ENCODE measurements around the gene FBN1.

FBN1 gene

DNA sequence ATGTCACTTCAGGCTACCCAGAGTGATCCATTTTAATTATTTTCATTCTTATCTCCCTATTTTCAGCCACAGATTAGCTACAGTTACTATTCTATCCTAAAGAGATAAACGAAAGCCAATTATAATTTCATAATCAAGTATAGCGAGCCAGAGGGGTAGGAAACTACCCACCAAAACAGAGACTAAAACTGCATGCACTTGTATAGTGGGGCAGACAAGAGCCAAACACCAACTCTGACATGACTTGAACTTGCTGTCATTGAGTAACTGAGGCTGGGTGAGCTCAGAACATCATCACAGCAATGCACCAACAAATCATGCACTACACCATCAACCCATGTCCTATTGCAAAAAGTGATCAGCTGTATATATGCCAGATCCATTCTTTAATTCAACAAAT is 64.8 kb downstream of the FBN1 start:
- no peak for TF ChIP-seq CTCF (IDR thresholded peaks at IDR 0.05)
- Histone ChIP-seq H3K4me3 (peak overlapping the region; percentile 64), H3K27ac (peak overlapping the region; percentile 13 to 71)
- DNase-seq (ENCODE audit: low spot score): no peak

DNA sequence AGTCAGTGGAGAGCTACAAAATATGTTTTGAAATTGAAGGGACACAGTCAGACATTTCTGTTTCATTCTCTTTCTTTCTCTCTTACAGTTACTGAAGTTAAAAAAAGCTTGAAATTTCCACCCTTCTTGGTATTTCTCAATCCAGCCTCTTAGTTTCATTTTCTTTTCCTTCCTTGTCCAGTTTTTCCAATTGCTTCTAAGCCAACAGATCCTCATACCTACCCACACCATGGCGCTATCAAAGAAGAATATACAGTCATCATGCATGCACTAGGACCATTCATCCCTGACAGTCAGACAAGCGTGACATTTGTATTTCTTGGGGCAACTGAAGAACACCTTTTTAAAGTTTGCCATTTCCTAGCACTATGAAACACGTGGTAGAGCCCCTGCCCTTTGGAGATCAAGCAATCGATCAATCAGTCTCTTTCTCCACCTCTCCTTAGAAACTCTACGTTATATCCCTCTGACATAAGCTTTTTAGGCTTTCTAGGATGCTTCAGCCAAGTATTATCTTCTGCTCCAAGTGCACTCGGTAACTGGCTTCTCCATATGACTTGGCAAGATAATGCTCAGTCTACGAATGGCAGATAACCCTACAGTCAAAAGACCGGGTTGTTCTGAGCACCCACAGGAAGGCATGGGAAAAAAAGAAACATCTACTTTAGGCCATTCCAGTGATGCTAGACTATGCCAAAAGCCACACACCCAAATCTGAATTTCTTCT is 65.4 kb downstream of the FBN1 start:
- Histone ChIP-seq H3K27ac (peak overlapping the region; percentile 13 to 71), H3K4me3 (peak overlapping the region; percentile 64)
- no peak for DNase-seq (ENCODE audit: low spot score)
- TF ChIP-seq CTCF (IDR thresholded peaks at IDR 0.05): no peak

DNA sequence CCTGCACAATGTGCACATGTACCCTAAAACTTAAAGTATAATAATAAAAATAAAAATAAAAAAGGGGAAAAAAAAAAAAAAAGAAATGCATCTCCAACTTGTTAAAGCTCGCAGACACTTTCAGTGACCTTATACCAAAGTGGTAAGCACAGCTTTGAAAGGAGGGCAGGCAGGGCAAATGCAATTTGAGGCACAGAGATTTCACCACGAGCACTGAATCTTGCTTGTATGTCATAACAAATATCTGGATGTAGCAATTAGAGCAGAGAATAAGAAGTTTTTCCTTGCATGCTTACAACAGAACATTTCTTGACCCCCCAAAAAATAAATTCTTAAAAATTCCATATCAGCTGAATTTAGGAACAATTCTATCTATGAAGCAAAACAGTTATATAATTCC is 66.5 kb downstream of the FBN1 start:
- no peak for TF ChIP-seq CTCF (IDR thresholded peaks at IDR 0.05)
- no peak for DNase-seq (ENCODE audit: low spot score)
- H3K27ac ChIP-seq: peak overlapping the region in 1 of 2 donors; percentile 4

DNA sequence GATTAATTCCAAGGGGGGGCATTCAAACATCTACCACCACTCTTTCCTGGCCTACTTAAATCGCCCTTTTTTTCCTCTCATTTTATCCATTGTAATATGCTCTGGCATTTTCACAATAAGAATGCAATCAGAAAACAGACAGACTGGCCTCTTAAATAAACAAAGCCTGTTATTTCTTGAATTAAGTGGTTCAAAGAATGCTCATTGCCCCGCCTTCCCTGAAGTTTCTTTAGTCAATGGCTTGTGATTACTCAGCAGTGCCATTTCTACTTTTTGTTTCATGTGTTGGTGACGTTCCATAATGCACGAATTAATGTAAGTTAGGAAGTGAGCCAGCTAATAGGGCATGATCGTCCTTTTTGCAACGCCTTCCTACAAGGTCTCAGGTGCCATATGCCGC is 68.0 kb downstream of the FBN1 start:
- Histone ChIP-seq H3K27ac (no peak overlapping the region), H3K4me3 (no peak overlapping the region)
- DNase-seq (ENCODE audit: low spot score): no peak
- no peak for TF ChIP-seq CTCF (IDR thresholded peaks at IDR 0.05)

More for the DNA sequence above, 66.5 kb downstream of the FBN1 start:
- no peak overlapping the region for H3K4me3 ChIP-seq

DNA sequence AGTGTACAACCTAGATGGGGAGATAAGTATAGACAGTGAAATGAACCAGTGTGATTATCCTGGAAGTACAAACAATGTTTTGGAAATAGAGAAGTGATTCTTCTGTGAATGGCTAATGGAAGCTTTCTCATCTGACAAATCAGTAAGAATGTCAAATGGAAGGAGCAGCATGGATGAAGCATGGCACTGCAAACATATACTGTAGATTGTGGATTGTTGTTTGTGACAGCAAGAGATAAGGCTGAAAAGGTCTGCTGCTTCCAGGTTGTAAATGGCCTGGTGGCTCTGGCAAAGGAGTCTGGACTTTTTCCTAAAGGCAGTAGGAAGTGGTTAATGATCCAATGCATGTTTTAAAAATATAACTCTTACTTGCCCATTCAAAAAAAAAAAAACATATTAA is 71.3 kb downstream of the FBN1 start:
- no peak overlapping the region for H3K4me3 ChIP-seq
- no peak for TF ChIP-seq CTCF (IDR thresholded peaks at IDR 0.05)
- H3K27ac ChIP-seq: no peak overlapping the region
- no peak for DNase-seq (ENCODE audit: low spot score)

DNA sequence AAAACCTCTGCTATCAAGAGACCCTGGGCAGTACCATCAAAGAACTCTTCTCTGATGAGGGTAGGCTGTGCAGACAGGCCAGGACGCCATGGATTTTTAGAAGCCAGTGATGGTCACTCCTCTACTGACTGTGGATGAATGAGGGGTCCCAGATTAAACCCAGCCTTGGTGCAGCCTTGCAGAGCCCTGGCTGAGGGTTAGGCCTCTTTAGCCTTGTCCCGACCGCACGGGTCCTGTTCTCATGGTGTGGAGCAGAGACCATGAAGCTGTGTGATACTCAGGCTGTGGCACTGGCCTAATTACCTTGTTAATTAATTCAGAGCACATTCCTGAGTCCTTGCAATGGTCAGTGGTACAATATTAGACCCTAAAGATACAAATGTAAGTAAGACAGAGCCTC is 71.7 kb downstream of the FBN1 start:
- Histone ChIP-seq H3K4me3 (no peak overlapping the region), H3K27ac (no peak overlapping the region)
- no peak for TF ChIP-seq CTCF (IDR thresholded peaks at IDR 0.05)
- DNase-seq (ENCODE audit: low spot score): no peak

- no peak overlapping the region for H3K4me3 ChIP-seq
- no peak for DNase-seq (ENCODE audit: low spot score)
- no peak for TF ChIP-seq CTCF (IDR thresholded peaks at IDR 0.05)
- H3K27ac ChIP-seq: no peak overlapping the region
Observed at GRCh38 chr15:48572823-48573222, 72.7 kb downstream of the FBN1 start.
